IMR-90 (cell line): ENCODE data around the gene KLHDC7B. TPM values are rescaled to one million over a fixed set of nuclear protein-coding genes. Genes with fewer than 3 reads are reported as not detected.

Experiments used
- ATAC-seq: fragments of 200-7000 bp; cut with Tn5 transposase; 2 replicates; pipeline ENCODE4 v1.9.1; 2020; ENCODE audit warnings: low read depth, mild to moderate bottlenecking, moderate library complexity
- BruUV-seq: library from RNA; stranded (reverse); fragments of 400-500 nt; replicated peaks from 2 replicates; lab custom pipeline; 2021; lab: Mats Ljungman, UMichigan
- CTCF ChIA-PET: fragments of 300-600 bp; formaldehyde crosslinking; extraction: SDS; loops from one replicate; lab custom pipeline; 2021; ENCODE audit warnings: antibody characterized with exemption; lab: Yijun Ruan, JAX
- POLR2A ChIA-PET: fragments of 300-600 bp; sonication (Branson Sonifier 250); formaldehyde crosslinking; loops from one replicate; lab custom pipeline; 2022; ENCODE audit warnings: antibody characterized with exemption; ENCODE audit not compliant: unreplicated experiment; lab: Charles Lee
- DNase-seq: peaks from one replicate; pipeline ENCODE4 v3.0.0; 2013
- H2AFZ ChIP-seq: replicated peaks from 2 replicates; pipeline ENCODE3; 2013; ENCODE audit warnings: low read length, mild to moderate bottlenecking; ENCODE audit not compliant: poor library complexity
- H2AK5ac ChIP-seq: 2 replicates; pipeline ENCODE4 v1.6.1; 2013; ENCODE audit warnings: low read depth, low read length, inconsistent platforms
- H2AK9ac ChIP-seq: replicated peaks from 2 replicates; pipeline ENCODE3; 2013; ENCODE audit warnings: mild to moderate bottlenecking, low read depth, low read length, moderate library complexity; ENCODE audit not compliant: poor library complexity
- H2BK120ac ChIP-seq: 2 replicates; pipeline ENCODE4 v1.6.1; 2013; ENCODE audit warnings: low read depth, low read length, inconsistent platforms
- H2BK15ac ChIP-seq: 3 replicates; pipeline ENCODE4 v1.6.1; 2013; ENCODE audit warnings: low read depth, low read length, inconsistent platforms
- H2BK20ac ChIP-seq: 2 replicates; pipeline ENCODE4 v1.6.1; 2013; ENCODE audit warnings: low read depth, mild to moderate bottlenecking, inconsistent platforms, low read length, moderate library complexity
- H2BK5ac ChIP-seq: 2 replicates; pipeline ENCODE4 v1.6.1; 2013; ENCODE audit warnings: mild to moderate bottlenecking, low read depth, low read length, inconsistent platforms; ENCODE audit not compliant: poor library complexity, severe bottlenecking
- H3K14ac ChIP-seq: replicated peaks from 2 replicates; pipeline ENCODE4 v1.6.1; 2013; ENCODE audit warnings: low read depth, low read length, inconsistent platforms
- H3K18ac ChIP-seq: 2 replicates; pipeline ENCODE4 v1.6.1; 2013; ENCODE audit warnings: low read depth, low read length, control low read depth
- H3K23ac ChIP-seq: 2 replicates; pipeline ENCODE4 v1.6.1; 2013; ENCODE audit warnings: low read depth, low read length, inconsistent platforms
- H3K27ac ChIP-seq: 2 replicates; pipeline ENCODE4 v1.5.1; 2013; ENCODE audit warnings: mild to moderate bottlenecking, control low read depth, low read length; ENCODE audit not compliant: insufficient read depth
- H3K27me3 ChIP-seq: 2 replicates; pipeline ENCODE4 v1.6.1; 2013; ENCODE audit warnings: low read length; ENCODE audit not compliant: control insufficient read depth, insufficient read depth
- H3K36me3 ChIP-seq: 2 replicates; pipeline ENCODE4 v1.6.1; 2013; ENCODE audit warnings: low read length, mixed read lengths; ENCODE audit not compliant: control insufficient read depth, insufficient read depth
- H3K4ac ChIP-seq: 2 replicates; pipeline ENCODE4 v1.6.1; 2013; ENCODE audit warnings: low read depth, low read length, inconsistent platforms
- H3K4me1 ChIP-seq: 2 replicates; pipeline ENCODE4 v1.6.1; 2013; ENCODE audit warnings: low read length, mixed read lengths; ENCODE audit not compliant: control insufficient read depth, insufficient read depth
- H3K4me2 ChIP-seq: 2 replicates; pipeline ENCODE4 v1.6.1; 2013; ENCODE audit warnings: low read depth, mild to moderate bottlenecking, control low read depth, low read length, moderate library complexity
- H3K4me3 ChIP-seq: 2 replicates; pipeline ENCODE4 v1.5.1; 2013; ENCODE audit warnings: low read depth, mild to moderate bottlenecking, control low read depth, low read length, moderate library complexity; ENCODE audit not compliant: insufficient read depth
- H3K56ac ChIP-seq: 2 replicates; pipeline ENCODE4 v1.6.1; 2013; ENCODE audit warnings: low read length, inconsistent platforms; ENCODE audit not compliant: insufficient read depth; ENCODE audit errors: extremely low read depth
- H3K79me1 ChIP-seq, 2 experiments: 2 replicates each; pipeline ENCODE4 v1.6.1; 2013; ENCODE audit warnings: low read length in 2 of 2, inconsistent platforms in 1 of 2, low read depth in 1 of 2
- H3K9ac ChIP-seq: 2 replicates; pipeline ENCODE4 v1.6.1; 2013; ENCODE audit warnings: low read depth, low read length, control low read depth
- H3K9me1 ChIP-seq: 2 replicates; pipeline ENCODE4 v1.6.1; 2013; ENCODE audit warnings: low read length, inconsistent platforms; ENCODE audit not compliant: insufficient read depth
- H3K9me3 ChIP-seq: 2 replicates; pipeline ENCODE4 v1.6.1; 2013; ENCODE audit warnings: low read length; ENCODE audit not compliant: control insufficient read depth, insufficient read depth
- H4K20me1 ChIP-seq: 2 replicates; pipeline ENCODE4 v1.6.1; 2013; ENCODE audit warnings: low read length, inconsistent platforms; ENCODE audit not compliant: insufficient read depth
- H4K5ac ChIP-seq: 2 replicates; pipeline ENCODE4 v1.6.1; 2013; ENCODE audit warnings: mild to moderate bottlenecking, low read depth, low read length, control low read depth
- H4K8ac ChIP-seq, 2 experiments: 2 replicates each; pipeline ENCODE4 v1.6.1; 2013; ENCODE audit warnings: low read depth in 2 of 2, low read length in 2 of 2, control low read depth in 1 of 2, inconsistent platforms in 1 of 2
- H4K91ac ChIP-seq: 2 replicates; pipeline ENCODE4 v1.6.1; 2013; ENCODE audit warnings: low read depth, low read length, inconsistent platforms; ENCODE audit not compliant: insufficient read depth
- BHLHE40 ChIP-seq: fragments of 150-350 bp; IDR thresholded peaks from 2 replicates; pipeline ENCODE4 v1.6.1; 2016; ENCODE audit warnings: mild to moderate bottlenecking, low read depth, low read length
- CEBPB ChIP-seq: IDR thresholded peaks from 2 replicates; pipeline ENCODE4 v1.6.1; 2012; ENCODE audit warnings: low read depth, low read length, improper control_type of control experiment
- MAFK ChIP-seq: IDR thresholded peaks from 2 replicates; pipeline ENCODE4 v1.6.1; 2012; ENCODE audit warnings: low read depth, low read length, improper control_type of control experiment
- MAZ ChIP-seq: IDR thresholded peaks from 2 replicates; pipeline ENCODE4 v1.6.1; 2012; ENCODE audit warnings: low read depth, mild to moderate bottlenecking, low read length, improper control_type of control experiment, moderate library complexity, borderline replicate concordance
- MXI1 ChIP-seq: IDR thresholded peaks from 2 replicates; pipeline ENCODE4 v1.6.1; 2012; ENCODE audit warnings: low read depth, mild to moderate bottlenecking, low read length, moderate library complexity, borderline replicate concordance
- NFE2L2 ChIP-seq: fragments of 150-350 bp; IDR thresholded peaks from 2 replicates; pipeline ENCODE4 v1.6.1; 2016; ENCODE audit warnings: low read depth, mild to moderate bottlenecking, low read length
- POLR2A ChIP-seq: IDR thresholded peaks from 2 replicates; pipeline ENCODE4 v1.6.1; 2012; ENCODE audit warnings: mild to moderate bottlenecking, low read depth, low read length
- RFX5 ChIP-seq: IDR thresholded peaks from 2 replicates; pipeline ENCODE4 v1.8.0; 2012; ENCODE audit warnings: low read depth, mild to moderate bottlenecking, low read length, moderate library complexity
- USF2 ChIP-seq: fragments of 150-350 bp; IDR thresholded peaks from 2 replicates; pipeline ENCODE4 v1.6.1; 2017; ENCODE audit warnings: mild to moderate bottlenecking, antibody characterized with exemption, low read length, low read depth
- WGBS, 2 experiments: methylation state at CpG; one replicate each; pipeline versions ENCODE4 v1.1.5 to v1.1.7; 2013; ENCODE audit warnings: missing lambda C conversion rate in 2 of 2; ENCODE audit not compliant: insufficient read length in 1 of 2; ENCODE audit errors: extremely low coverage in 2 of 2; 5-methylcytosine and 5-hydroxymethylcytosine counted together
- dilution Hi-C: fragments of 300-500 bp; cut with HindIII; formaldehyde crosslinking; loops from one replicate; pipeline ENCODE4 v1.14.3; 2018; ENCODE audit warnings: low sequenced_read_pairs; ENCODE audit not compliant: unreplicated experiment
- in situ Hi-C: fragments of 300-500 bp; cut with MboI; formaldehyde crosslinking; loops from 3 replicates; pipeline ENCODE4 v1.14.3; 2019; ENCODE audit warnings: low sequenced_read_pairs, inconsistent platforms, mixed read lengths
- intact Hi-C: fragments of 100-400 bp; cut with micrococcal nuclease; formaldehyde crosslinking; loops from 2 replicates; pipeline ENCODE4 v1.10.0; 2022
- polyA plus RNA-seq, 3 experiments: library from polyadenylated mRNA; depleted of rRNA; stranded (reverse); fragments of >200 nt; gene quantifications; 2 replicates each; pipeline ENCODE4 v1.2.3, GENCODE V29; 2012; ENCODE audit warnings: low replicate concordance in 1 of 3
- total RNA-seq: library from RNA; depleted of rRNA; stranded (reverse); fragments of >200 nt; gene quantifications from 2 replicates; pipeline ENCODE4 v1.2.3, GENCODE V29; 2012
- TF ChIP-seq, protein P1 (sequence below): conservative IDR thresholded peaks from 2 replicates; pipeline ENCODE4 v1.5.1; 2012; ENCODE audit warnings: mild to moderate bottlenecking, low read depth, low read length, improper control_type of control experiment

Gene KLHDC7B
- total and polyA plus RNA-seq, 2 of the 4 experiments (the other 2 are of a cell fraction), result 0.05 TPM; not detected in 1

DNA sequence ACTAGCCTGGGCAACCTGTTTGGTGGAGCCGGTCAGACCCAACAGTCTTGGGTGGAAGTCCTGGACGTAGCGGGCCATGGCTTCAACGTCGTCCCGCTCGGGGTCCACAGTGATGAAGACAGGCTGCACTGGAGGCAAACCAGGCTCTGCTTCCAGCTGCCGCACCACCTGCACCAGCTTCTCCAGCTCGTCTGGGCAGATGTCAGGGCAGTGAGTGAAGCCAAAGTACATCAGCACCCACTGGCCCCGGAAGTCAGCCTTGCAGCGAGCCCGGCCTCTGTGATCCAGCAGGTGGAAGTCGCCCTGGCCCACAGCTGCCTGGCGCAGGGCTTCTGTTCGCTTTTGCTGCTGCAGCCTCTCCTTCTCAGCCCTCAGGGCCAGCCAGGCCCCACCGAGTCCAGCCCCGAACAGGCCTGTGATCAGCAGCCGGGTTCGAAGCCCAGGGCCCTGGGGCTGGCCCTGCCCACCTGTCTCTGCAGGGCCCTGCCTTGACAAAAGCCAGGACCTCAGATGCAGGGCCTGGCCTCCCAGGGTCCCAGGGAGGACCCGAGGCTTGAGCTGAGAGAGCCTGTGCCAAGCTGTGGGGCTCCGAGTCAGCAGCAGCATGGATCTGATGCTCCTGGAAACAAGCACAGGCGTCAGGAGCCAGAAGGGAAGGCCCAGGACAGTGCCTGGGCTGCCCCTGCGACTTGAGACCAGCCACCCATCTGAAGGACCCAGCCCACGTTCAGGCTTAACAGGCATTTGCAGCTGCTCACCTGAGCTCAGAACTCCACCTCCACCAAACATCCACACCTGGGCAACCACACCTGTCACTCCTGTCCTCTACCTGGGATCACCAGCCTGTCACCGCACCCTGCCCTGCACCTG is 21.7 kb upstream of the KLHDC7B start (continued):
- TF ChIP-seq MXI1 (no peak), BHLHE40 (no peak)

DNA sequence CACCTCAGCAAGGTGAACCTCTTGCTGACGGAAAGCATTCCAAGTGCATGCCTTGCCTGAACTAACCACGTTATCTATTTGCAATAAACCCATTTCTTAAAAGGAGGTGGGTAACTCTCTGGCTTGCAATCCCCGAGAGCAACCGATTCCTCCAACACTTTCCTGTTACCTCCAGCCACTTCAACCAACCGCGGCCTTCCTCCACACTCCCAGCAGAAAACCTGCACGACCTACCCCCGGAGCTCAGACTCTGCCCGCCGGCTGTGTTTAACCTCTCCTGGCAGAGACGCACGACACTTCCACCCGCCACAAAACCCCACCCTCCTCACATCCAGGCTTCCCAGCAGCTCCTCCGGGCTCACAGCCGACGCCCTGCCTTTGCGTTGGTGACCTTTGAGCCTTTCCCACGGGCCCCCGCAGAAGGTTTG is 21.0 kb upstream of the KLHDC7B start:
- Histone ChIP-seq H3K9ac (peak overlapping the region; percentile 77), H3K36me3 (peaks cover 24% of the 10 kb centered on the region), H3K56ac (0 out of 2 replicates have a peak overlapping the region, but pooled peaks have one; percentile 36), H4K5ac (peak overlapping the region; percentile 36; the same call in 1 of the 2 replicates), H2AK5ac (peak overlapping the region; percentile 61; the same call in 1 of the 2 replicates), H2BK5ac (peak overlapping the region; percentile 77), H3K79me1 (peaks cover 11 to 46% of the 10 kb centered on the region in 2 experiments), H3K18ac (no peak overlapping the region), H2BK20ac (no peak overlapping the region), H2BK15ac (no peak overlapping the region), H3K23ac (peak overlapping the region; percentile 2; the same call in 1 of the 2 replicates), H2AFZ (peak overlapping the region; percentile 96), H4K91ac (peak overlapping the region; percentile 56; the same call in 1 of the 2 replicates), H3K9me1 (peaks cover 12% of the 10 kb centered on the region), H4K8ac (peak overlapping the region; percentile 37 to 86; a peak in 2 of 4 replicates), H3K4me1 (peaks cover 13% of the 10 kb centered on the region), H3K4ac (peak overlapping the region; percentile 71), H4K20me1 (peaks cover 19% of the 10 kb centered on the region), H3K14ac (peak overlapping the region; percentile 79), H3K4me2 (peak overlapping the region; percentile 88), H2AK9ac (peak overlapping the region; percentile 98), H3K27me3 (no peaks in the 10 kb centered on the region), H3K27ac (peak overlapping the region; percentile 76), H3K9me3 (no peaks in the 10 kb centered on the region), H2BK120ac (no peak overlapping the region), H3K4me3 (peak overlapping the region; percentile 84)
- ChIA-PET POLR2A (interaction anchor here (0.6 kb wide), 1 partner anchor 10 kb away, joined by 3 read pairs; no protein-coding TSS in a partner anchor), CTCF (interaction anchor here (0.5 to 1.6 kb wide), 3 partner anchors 23 to 94 kb away, joined by 3 to 8 read pairs (median 3); partner anchors contain the start of gene SYCE3)
- in situ Hi-C loops (loop anchor here (5.0 kb wide), 1 partner anchor 53 kb away; the partner anchor contains the start of gene CPT1B), intact Hi-C loops (loop anchor here (5.0 kb wide), 1 partner anchor 58 kb away; the partner anchor contains the start of gene CHKB), dilution Hi-C loops (no loop called here)
- 34% methylated on average over 6 of the region's 19 CpGs; no CpG with 5 or more reads in 1 of the 2 experiments for WGBS, 2 experiments
- BruUV-seq, result no TSS peak
- no peak for ATAC-seq
- no peak for DNase-seq
- TF ChIP-seq MAFK (no peak), MAZ (no peak), USF2 (no peak), BHLHE40 (no peak), NFE2L2 (no peak), RFX5 (no peak), POLR2A (no peak), CEBPB (no peak), MXI1 (no peak)
- TF ChIP-seq, protein P1, sequence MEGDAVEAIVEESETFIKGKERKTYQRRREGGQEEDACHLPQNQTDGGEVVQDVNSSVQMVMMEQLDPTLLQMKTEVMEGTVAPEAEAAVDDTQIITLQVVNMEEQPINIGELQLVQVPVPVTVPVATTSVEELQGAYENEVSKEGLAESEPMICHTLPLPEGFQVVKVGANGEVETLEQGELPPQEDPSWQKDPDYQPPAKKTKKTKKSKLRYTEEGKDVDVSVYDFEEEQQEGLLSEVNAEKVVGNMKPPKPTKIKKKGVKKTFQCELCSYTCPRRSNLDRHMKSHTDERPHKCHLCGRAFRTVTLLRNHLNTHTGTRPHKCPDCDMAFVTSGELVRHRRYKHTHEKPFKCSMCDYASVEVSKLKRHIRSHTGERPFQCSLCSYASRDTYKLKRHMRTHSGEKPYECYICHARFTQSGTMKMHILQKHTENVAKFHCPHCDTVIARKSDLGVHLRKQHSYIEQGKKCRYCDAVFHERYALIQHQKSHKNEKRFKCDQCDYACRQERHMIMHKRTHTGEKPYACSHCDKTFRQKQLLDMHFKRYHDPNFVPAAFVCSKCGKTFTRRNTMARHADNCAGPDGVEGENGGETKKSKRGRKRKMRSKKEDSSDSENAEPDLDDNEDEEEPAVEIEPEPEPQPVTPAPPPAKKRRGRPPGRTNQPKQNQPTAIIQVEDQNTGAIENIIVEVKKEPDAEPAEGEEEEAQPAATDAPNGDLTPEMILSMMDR, result no peak
